OCI-LY7 (cell line): ENCODE data around the gene MSRB3.

Source experiments
- EZH2phosphoT487 ChIP-seq: fragments of 200-600 bp; sonication (generic); IDR thresholded peaks from 2 replicates; pipeline ENCODE4 v1.6.1; 2018; ENCODE audit warnings: low read depth, borderline replicate concordance, mild to moderate bottlenecking, mixed run types, antibody characterized with exemption, low read length, moderate library complexity, mixed read lengths
- TF ChIP-seq, protein P1 (sequence below): fragments of 200-600 bp; sonication (generic); conservative IDR thresholded peaks from 2 replicates; pipeline ENCODE4 v1.5.1; 2014; ENCODE audit warnings: mild to moderate bottlenecking, antibody characterized with exemption, low read length, moderate library complexity, mixed read lengths

DNA sequence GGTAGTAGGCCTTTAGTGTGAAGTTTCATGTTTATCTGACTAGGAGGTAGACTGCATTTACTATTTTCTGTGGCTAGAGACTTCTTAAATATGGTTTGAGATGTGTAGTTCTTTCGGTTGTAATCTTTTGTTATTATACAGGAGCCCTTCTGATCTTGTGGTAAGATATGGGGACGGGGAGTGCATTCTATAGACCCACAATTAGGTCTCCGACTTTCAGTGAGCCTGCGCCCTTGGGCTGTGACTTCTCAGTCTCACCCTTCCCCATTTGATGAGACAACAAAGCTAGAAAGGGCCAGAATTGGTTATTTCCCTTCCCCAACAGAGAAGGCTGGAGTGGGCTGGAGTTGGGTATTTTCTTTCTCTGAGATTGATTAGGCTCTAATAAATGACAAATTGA is 130.0 kb downstream of the MSRB3 start:
- TF ChIP-seq, protein P1, sequence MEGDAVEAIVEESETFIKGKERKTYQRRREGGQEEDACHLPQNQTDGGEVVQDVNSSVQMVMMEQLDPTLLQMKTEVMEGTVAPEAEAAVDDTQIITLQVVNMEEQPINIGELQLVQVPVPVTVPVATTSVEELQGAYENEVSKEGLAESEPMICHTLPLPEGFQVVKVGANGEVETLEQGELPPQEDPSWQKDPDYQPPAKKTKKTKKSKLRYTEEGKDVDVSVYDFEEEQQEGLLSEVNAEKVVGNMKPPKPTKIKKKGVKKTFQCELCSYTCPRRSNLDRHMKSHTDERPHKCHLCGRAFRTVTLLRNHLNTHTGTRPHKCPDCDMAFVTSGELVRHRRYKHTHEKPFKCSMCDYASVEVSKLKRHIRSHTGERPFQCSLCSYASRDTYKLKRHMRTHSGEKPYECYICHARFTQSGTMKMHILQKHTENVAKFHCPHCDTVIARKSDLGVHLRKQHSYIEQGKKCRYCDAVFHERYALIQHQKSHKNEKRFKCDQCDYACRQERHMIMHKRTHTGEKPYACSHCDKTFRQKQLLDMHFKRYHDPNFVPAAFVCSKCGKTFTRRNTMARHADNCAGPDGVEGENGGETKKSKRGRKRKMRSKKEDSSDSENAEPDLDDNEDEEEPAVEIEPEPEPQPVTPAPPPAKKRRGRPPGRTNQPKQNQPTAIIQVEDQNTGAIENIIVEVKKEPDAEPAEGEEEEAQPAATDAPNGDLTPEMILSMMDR: no peak
- no peak for TF ChIP-seq EZH2phosphoT487
